Activated B cell treated with CpG ODN at 0.5 μM for 24 hours (primary cell): Measurements from ENCODE around the gene LCN9. TPM values are rescaled to one million over a fixed set of nuclear protein-coding genes. Genes with fewer than 3 reads are reported as not detected.

Experiments
- ATAC-seq: fragments of 200-7000 bp; cut with Tn5 transposase; one replicate; pipeline ENCODE4 v1.10.0; 2021; ENCODE audit warnings: low read depth, mild to moderate bottlenecking, moderate library complexity
- CTCF ChIA-PET: fragments of 350-600 bp; sonication (Branson Sonifier 250); formaldehyde crosslinking; loops from one replicate; lab custom pipeline; 2021; ENCODE audit warnings: antibody characterized with exemption; lab: Charles Lee
- POLR2A ChIA-PET: fragments of 350-600 bp; sonication (Branson Sonifier 250); formaldehyde crosslinking; loops from one replicate; lab custom pipeline; 2021; ENCODE audit warnings: antibody characterized with exemption; lab: Charles Lee
- DNase-seq: peaks from one replicate; pipeline ENCODE4 v3.0.0; 2022
- H3K27ac Mint-ChIP-seq: one replicate; pipeline ENCODE4 v1.8.0; 2020; ENCODE audit warnings: mixed read lengths
- H3K27me3 Mint-ChIP-seq: one replicate; pipeline ENCODE4 v1.8.0; 2021; ENCODE audit warnings: mixed read lengths
- H3K36me3 Mint-ChIP-seq: one replicate; pipeline ENCODE4 v1.8.0; 2021; ENCODE audit warnings: low read depth, mixed read lengths
- H3K4me1 Mint-ChIP-seq: one replicate; pipeline ENCODE4 v1.8.0; 2021; ENCODE audit warnings: mixed read lengths
- H3K4me3 Mint-ChIP-seq: one replicate; pipeline ENCODE4 v1.8.0; 2020; ENCODE audit warnings: mild to moderate bottlenecking, mixed read lengths
- H3K9me3 Mint-ChIP-seq: one replicate; pipeline ENCODE4 v1.8.0; 2020; ENCODE audit warnings: mixed read lengths
- intact Hi-C: fragments of 100-400 bp; cut with micrococcal nuclease; formaldehyde crosslinking; loops from one replicate; pipeline ENCODE4 v1.15.1; 2024
- total RNA-seq: library from RNA; stranded (reverse); gene quantifications from 2 replicates; pipeline ENCODE4 v1.2.3, GENCODE V29; 2022
- TF ChIP-seq, protein P1 (sequence below): fragments of 200-600 bp; IDR thresholded peaks from one replicate; pipeline ENCODE4 v1.8.0; 2022; ENCODE audit warnings: antibody characterized with exemption, mild to moderate bottlenecking

LCN9 gene
- total RNA-seq, 1 donor from 2014 or later = not detected

DNA sequence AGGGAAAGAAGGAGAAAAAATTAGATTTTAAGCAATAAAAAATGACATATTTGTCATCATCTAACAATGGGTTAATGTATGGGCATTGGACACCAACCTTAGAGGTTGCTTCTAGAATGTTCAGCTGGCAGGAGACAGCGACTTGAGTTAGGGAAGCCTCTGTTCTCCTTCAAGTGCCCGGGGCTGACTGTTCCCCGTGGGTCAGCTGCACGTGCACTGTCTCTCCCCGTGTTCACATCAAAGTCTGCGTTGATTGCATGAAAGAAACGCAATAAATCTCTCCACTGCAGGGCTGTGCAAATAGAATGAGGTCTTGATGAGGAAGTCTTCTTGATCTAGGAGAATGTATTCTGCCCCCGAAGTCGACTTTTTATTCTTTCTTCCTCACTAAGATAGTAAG lies 23.9 kb upstream of the LCN9 start, which contains the start of gene GLT6D1:
TSS of gene GLT6D1 (minus strand) at position 345 of the 400 bp plus-strand sequence. CDS start 353 bp downstream, outside the sequence.
- Mint-ChIP-seq H3K4me3 (no peak within 1 kb of the TSS), H3K4me1 (no peaks in the 10 kb centered on the region), H3K27ac (no peak within 1 kb of the TSS), H3K36me3 (no peaks in the 10 kb centered on the region), H3K27me3 (peaks cover 27% of the 10 kb centered on the region), H3K9me3 (peaks cover 15% of the 10 kb centered on the region)
- TF ChIP-seq, protein P1, sequence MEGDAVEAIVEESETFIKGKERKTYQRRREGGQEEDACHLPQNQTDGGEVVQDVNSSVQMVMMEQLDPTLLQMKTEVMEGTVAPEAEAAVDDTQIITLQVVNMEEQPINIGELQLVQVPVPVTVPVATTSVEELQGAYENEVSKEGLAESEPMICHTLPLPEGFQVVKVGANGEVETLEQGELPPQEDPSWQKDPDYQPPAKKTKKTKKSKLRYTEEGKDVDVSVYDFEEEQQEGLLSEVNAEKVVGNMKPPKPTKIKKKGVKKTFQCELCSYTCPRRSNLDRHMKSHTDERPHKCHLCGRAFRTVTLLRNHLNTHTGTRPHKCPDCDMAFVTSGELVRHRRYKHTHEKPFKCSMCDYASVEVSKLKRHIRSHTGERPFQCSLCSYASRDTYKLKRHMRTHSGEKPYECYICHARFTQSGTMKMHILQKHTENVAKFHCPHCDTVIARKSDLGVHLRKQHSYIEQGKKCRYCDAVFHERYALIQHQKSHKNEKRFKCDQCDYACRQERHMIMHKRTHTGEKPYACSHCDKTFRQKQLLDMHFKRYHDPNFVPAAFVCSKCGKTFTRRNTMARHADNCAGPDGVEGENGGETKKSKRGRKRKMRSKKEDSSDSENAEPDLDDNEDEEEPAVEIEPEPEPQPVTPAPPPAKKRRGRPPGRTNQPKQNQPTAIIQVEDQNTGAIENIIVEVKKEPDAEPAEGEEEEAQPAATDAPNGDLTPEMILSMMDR = no peak
- CTCF ChIA-PET = no interaction called here
- ATAC-seq = no peak
- POLR2A ChIA-PET = no interaction called here
- intact Hi-C loops = no loop called here
- DNase-seq = no peak

DNA sequence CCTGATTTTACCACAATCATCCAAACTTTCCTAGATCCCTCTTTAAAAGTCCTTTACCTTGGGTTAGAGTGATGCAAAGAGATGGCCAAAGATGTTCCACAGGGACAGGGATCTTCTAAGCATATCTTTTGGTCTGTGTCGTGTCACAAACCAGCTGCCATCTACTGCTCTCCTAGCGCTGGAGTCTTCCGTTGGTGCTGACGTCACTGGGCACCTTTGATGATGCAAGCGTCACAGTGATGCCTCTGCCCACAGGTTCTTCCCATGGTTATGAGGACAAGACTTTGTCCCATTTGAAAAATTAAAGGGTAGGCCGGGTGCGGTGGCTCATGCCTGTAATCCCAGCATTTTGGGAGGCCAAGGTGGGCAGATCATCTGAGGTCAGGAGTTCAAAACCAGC lies 22.1 kb upstream of the LCN9 start:
- H3K9me3 Mint-ChIP-seq = peaks cover 28% of the 10 kb centered on the region
- peaks cover 4% of the 10 kb centered on the region for H3K36me3 Mint-ChIP-seq
- intact Hi-C loops = no loop called here
- CTCF ChIA-PET = no interaction called here
- POLR2A ChIA-PET = no interaction called here
- DNase-seq = no peak
- ATAC-seq = no peak
- no peaks in the 10 kb centered on the region for H3K4me1 Mint-ChIP-seq
- H3K4me3 Mint-ChIP-seq = no peak overlapping the region
- no peak overlapping the region for H3K27ac Mint-ChIP-seq
- peaks cover 16% of the 10 kb centered on the region for H3K27me3 Mint-ChIP-seq
- TF ChIP-seq, protein P1 = no peak

DNA sequence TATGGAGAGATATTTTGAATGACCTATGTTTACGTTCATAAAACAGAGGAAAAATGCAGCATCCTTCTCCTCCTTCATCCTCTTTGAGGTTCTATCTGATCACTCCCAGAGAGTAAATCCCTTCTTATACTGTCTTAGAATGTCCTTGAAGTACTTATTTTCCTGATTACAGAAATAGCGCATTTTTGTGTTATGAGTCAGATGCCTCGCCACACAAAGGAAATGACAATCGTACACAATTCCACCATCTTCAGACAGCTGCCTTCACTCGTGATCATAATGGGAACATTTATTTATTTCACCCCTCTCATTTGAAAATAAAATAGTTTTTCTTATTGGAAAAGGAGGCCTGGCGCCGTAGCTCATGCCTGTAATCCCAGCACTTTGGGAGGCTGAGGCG lies 21.4 kb upstream of the LCN9 start:
- ATAC-seq = no peak
- DNase-seq = no peak
- intact Hi-C loops = no loop called here
- ChIA-PET CTCF (no interaction called here), POLR2A (no interaction called here)
- H3K4me1 Mint-ChIP-seq = no peaks in the 10 kb centered on the region
- H3K36me3 Mint-ChIP-seq = peaks cover 5% of the 10 kb centered on the region
- no peak overlapping the region for H3K27ac Mint-ChIP-seq
- peaks cover 11% of the 10 kb centered on the region for H3K27me3 Mint-ChIP-seq
- H3K4me3 Mint-ChIP-seq = no peak overlapping the region
- H3K9me3 Mint-ChIP-seq = peaks cover 32% of the 10 kb centered on the region
- TF ChIP-seq, protein P1 = no peak

DNA sequence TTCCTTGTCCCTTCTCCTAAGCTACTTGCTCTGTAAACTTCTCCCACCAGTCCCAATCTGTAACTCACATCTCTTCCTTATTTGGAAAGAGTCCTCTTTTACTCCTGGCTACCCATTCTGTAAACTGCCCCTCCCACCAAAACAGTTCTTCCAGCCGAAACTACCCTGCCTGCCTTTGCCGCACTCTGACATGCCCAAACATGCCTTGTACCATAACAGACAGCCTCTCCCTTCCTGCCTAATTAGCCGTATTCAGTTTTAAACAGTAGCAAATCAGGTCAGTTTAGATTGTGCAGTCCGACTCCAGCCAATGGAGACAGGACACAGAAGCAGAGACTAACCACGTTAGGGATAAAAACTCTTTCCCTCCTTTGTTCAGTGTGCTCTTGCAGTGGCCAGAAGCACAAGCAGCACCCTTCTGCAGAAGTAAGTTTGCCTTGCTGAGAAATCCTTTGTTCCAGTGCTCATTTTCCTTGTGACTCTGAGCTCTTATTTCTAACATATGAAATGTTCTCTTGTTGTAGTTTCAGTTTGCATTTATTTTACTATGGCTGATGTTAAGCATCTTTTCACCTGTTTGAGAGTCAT lies 18.4 kb upstream of the LCN9 start:
- POLR2A ChIA-PET = no interaction called here
- no peak overlapping the region for H3K27ac Mint-ChIP-seq
- intact Hi-C loops = no loop called here
- CTCF ChIA-PET = no interaction called here
- H3K36me3 Mint-ChIP-seq = peaks cover 6% of the 10 kb centered on the region
- TF ChIP-seq, protein P1 = no peak
- no peak for ATAC-seq
- no peak overlapping the region for H3K4me3 Mint-ChIP-seq
- peaks cover 40% of the 10 kb centered on the region for H3K9me3 Mint-ChIP-seq
- H3K4me1 Mint-ChIP-seq = no peaks in the 10 kb centered on the region
- no peak for DNase-seq
- H3K27me3 Mint-ChIP-seq = peaks cover 6% of the 10 kb centered on the region

DNA sequence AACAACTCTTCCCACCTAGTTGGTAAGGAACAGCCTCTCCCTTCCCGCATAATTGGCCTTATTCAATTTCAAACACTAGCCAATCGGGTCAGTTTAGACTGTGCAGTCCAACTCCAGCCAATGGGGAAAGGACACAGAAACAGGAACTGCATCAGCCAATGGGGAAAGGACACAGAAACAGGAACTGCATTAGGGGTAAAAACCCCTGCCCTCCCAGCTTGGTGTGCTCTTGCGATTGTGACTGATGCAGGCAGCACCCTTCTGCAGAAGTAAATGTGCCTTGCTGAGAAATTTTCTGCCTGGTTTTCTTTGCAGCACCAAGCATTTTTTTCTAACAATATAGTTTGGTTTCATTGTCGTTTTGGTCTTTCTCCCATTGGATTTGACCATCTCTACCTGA lies 15.2 kb upstream of the LCN9 start:
- ChIA-PET POLR2A (no interaction called here), CTCF (no interaction called here)
- DNase-seq (no peak), ATAC-seq (no peak)
- intact Hi-C loops = no loop called here
- Mint-ChIP-seq H3K27me3 (no peaks in the 10 kb centered on the region), H3K36me3 (peaks cover 6% of the 10 kb centered on the region), H3K27ac (no peak overlapping the region), H3K9me3 (peaks cover 45% of the 10 kb centered on the region), H3K4me1 (no peaks in the 10 kb centered on the region), H3K4me3 (no peak overlapping the region)
- TF ChIP-seq, protein P1 = no peak
